ENCODE data around the gene TFAP2C.

DNA sequence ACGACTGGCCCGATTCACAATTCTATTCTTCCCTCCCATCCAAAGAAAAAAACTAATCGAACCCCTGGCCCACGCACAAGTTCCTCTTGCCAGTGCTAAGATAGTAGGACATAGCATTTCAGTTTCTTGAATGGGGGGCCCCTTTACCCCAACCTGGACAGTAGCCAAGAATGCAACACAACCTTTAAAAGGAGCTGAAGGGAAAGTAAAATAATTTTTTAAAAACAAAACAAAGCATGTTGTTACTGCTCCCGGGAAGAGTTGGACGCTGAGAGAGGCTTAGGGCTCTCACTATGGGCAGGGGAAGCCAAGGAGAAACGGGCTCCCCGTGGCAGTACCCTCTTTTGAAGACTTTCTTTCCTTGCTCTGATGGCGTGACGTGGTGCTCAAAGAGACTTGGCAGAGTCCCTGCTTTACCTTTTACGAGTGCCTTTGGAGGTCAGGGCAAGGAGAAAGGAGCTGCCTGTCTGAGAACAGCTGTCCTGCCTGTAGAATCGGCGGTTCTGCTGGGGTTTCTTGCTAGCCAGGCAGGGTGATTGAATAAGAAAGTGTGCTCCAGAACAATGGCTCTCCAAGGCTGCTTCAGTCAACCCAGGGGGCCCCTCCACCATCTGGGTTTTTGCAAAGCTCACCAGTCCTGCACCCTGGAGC is 5.8 kb downstream of the TFAP2C start:
- TF ChIP-seq, protein P1, sequence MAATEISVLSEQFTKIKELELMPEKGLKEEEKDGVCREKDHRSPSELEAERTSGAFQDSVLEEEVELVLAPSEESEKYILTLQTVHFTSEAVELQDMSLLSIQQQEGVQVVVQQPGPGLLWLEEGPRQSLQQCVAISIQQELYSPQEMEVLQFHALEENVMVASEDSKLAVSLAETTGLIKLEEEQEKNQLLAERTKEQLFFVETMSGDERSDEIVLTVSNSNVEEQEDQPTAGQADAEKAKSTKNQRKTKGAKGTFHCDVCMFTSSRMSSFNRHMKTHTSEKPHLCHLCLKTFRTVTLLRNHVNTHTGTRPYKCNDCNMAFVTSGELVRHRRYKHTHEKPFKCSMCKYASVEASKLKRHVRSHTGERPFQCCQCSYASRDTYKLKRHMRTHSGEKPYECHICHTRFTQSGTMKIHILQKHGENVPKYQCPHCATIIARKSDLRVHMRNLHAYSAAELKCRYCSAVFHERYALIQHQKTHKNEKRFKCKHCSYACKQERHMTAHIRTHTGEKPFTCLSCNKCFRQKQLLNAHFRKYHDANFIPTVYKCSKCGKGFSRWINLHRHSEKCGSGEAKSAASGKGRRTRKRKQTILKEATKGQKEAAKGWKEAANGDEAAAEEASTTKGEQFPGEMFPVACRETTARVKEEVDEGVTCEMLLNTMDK (IDR thresholded peaks at IDR 0.05; ENCODE audit: borderline replicate concordance, insufficient read depth, low read depth, low read length, poor library complexity, severe bottlenecking) = no peak
- no peak for TF ChIP-seq POLR2AphosphoS2 (IDR thresholded peaks at IDR 0.05; ENCODE audit: low read length)
- no peak for TF ChIP-seq NCOA2 (IDR thresholded peaks at IDR 0.05; ENCODE audit: partially characterized antibody in 2 of 2)
- TF ChIP-seq, protein P2, sequence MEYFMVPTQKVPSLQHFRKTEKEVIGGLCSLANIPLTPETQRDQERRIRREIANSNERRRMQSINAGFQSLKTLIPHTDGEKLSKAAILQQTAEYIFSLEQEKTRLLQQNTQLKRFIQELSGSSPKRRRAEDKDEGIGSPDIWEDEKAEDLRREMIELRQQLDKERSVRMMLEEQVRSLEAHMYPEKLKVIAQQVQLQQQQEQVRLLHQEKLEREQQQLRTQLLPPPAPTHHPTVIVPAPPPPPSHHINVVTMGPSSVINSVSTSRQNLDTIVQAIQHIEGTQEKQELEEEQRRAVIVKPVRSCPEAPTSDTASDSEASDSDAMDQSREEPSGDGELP (CRISPR knock-in tag; IDR thresholded peaks at IDR 0.05; ENCODE audit: borderline replicate concordance) = no peak
- no peak for TF ChIP-seq EZH2 (IDR thresholded peaks at IDR 0.05; ENCODE audit: borderline replicate concordance, low read depth, low read length)
- TF ChIP-seq, protein P3, sequence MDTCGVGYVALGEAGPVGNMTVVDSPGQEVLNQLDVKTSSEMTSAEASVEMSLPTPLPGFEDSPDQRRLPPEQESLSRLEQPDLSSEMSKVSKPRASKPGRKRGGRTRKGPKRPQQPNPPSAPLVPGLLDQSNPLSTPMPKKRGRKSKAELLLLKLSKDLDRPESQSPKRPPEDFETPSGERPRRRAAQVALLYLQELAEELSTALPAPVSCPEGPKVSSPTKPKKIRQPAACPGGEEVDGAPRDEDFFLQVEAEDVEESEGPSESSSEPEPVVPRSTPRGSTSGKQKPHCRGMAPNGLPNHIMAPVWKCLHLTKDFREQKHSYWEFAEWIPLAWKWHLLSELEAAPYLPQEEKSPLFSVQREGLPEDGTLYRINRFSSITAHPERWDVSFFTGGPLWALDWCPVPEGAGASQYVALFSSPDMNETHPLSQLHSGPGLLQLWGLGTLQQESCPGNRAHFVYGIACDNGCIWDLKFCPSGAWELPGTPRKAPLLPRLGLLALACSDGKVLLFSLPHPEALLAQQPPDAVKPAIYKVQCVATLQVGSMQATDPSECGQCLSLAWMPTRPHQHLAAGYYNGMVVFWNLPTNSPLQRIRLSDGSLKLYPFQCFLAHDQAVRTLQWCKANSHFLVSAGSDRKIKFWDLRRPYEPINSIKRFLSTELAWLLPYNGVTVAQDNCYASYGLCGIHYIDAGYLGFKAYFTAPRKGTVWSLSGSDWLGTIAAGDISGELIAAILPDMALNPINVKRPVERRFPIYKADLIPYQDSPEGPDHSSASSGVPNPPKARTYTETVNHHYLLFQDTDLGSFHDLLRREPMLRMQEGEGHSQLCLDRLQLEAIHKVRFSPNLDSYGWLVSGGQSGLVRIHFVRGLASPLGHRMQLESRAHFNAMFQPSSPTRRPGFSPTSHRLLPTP (IDR thresholded peaks at IDR 0.05; ENCODE audit: borderline replicate concordance, extremely low read depth, insufficient read length) = no peak

Data from K562 (cell line).